Activated naive CD8-positive, alpha-beta T cell treated with anti-CD3 and anti-CD28 coated beads, Interleukin-2, amount 10 ng/mL, durations not matched to agents 7 days and 5 days (primary cell): ENCODE measurements around the gene RASGRP3. TPM values are rescaled to one million over a fixed set of nuclear protein-coding genes. Genes with fewer than 3 reads are reported as not detected.
A peak's percentile ranks its signal among the peaks of the same experiment; 100 is the strongest.

Experiments used
- ATAC-seq: fragments of 150-1000 bp; cut with Tn5 transposase; one replicate; pipeline ENCODE4 v1.10.0; 2021; ENCODE audit warnings: low read depth, moderate library complexity
- POLR2A ChIA-PET: fragments of 350-600 bp; sonication (Branson Sonifier 250); formaldehyde crosslinking; loops from one replicate; lab custom pipeline; 2021; ENCODE audit warnings: antibody characterized with exemption; lab: Charles Lee
- DNase-seq: peaks from one replicate; pipeline ENCODE4 v3.0.0; 2021
- H3K27ac Mint-ChIP-seq: one replicate; pipeline ENCODE4 v1.8.0; 2022; ENCODE audit warnings: mild to moderate bottlenecking, mixed read lengths
- H3K27me3 Mint-ChIP-seq: one replicate; pipeline ENCODE4 v1.8.0; 2022; ENCODE audit warnings: mild to moderate bottlenecking, moderate library complexity, mixed read lengths
- H3K36me3 Mint-ChIP-seq: one replicate; pipeline ENCODE4 v1.8.0; 2021; ENCODE audit warnings: mild to moderate bottlenecking, mixed read lengths
- H3K4me1 Mint-ChIP-seq: one replicate; pipeline ENCODE4 v1.8.0; 2021; ENCODE audit warnings: mixed read lengths
- H3K4me3 Mint-ChIP-seq: one replicate; pipeline ENCODE4 v1.8.0; 2022; ENCODE audit warnings: mild to moderate bottlenecking, moderate library complexity, mixed read lengths
- H3K9me3 Mint-ChIP-seq: one replicate; pipeline ENCODE4 v1.8.0; 2021; ENCODE audit warnings: mixed read lengths
- total RNA-seq, 2 experiments: library from RNA; stranded (reverse); gene quantifications; one replicate each; pipeline ENCODE4 v1.2.3, GENCODE V29; 2021

The RASGRP3 gene
- total RNA-seq, 2 experiments from 2014 or later: 7.5 to 8.0 TPM

DNA sequence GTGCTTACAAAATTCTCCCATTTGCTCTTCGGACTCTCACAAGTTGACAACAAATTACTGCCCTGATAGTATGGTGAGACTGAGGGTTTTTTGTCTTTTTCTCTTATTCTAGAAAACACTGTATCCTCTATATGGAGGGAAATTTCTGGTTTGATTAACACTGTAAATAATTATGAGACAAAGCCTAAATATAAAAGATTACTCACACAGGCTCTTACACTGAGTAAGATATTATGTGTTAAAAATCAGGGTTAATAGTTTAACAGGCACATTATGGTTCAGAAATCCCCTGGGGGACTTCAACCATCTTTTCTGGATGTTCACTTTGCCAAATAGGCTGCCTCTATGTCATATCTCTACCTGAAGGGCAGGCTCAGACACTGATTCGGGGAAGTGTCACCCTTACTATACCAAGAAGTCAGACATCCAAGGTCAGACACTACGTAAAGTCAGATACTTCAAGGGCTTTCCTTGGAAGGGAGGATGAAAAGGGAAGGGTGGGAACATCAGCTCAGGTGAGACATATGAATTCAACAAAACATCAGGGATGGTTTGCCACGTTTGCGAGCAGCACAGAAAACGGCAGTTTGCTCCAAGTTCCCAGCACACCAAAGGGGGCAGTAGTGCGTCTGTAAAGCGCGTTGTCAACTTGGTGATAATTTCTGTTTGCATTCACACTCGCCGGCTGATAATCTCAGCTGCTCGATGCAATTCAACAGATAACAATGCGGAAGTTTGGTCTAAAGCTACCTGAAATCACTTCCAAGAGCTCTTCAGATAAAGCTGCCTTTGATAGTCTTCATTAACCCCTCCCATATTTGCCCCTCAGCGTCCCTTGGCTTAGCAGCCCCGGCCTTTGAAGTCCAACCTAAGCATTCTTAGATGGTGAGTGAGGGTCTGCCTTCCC, 972 bp upstream of the RASGRP3 start:
- peak; percentile 76 for ATAC-seq
- Mint-ChIP-seq H3K27ac (peak overlapping the region; percentile 100), H3K9me3 (no peaks in the 10 kb centered on the region), H3K36me3 (peaks cover 3% of the 10 kb centered on the region), H3K27me3 (peaks cover 3% of the 10 kb centered on the region), H3K4me3 (peak overlapping the region; percentile 94), H3K4me1 (peaks cover 22% of the 10 kb centered on the region)
- no peak for DNase-seq
- POLR2A ChIA-PET: interaction anchor here (0.6 to 2.9 kb wide), 9 partner anchors 12 to 124 kb away, joined by 3 to 34 read pairs (median 5); partner anchors contain the start of gene FAM98A

- no peak for DNase-seq
- H3K4me1 Mint-ChIP-seq: peaks cover 22% of the 10 kb centered on the region
- no peaks in the 10 kb centered on the region for H3K9me3 Mint-ChIP-seq
- peaks cover 6% of the 10 kb centered on the region for H3K36me3 Mint-ChIP-seq
- peaks cover 3% of the 10 kb centered on the region for H3K27me3 Mint-ChIP-seq
- POLR2A ChIA-PET: interaction anchor here (1.1 to 2.9 kb wide), 5 partner anchors 10 to 122 kb away, joined by 3 to 34 read pairs (median 6); partner anchors contain the start of gene FAM98A
- no peak for ATAC-seq
- H3K27ac Mint-ChIP-seq: peak overlapping the region; percentile 100
- H3K4me3 Mint-ChIP-seq: peak overlapping the region; percentile 94
These were observed 343 bp downstream of the RASGRP3 start for GRCh38 chr2:33476793-33477190.

- Mint-ChIP-seq H3K9me3 (no peaks in the 10 kb centered on the region), H3K4me1 (peaks cover 22% of the 10 kb centered on the region), H3K36me3 (peaks cover 9% of the 10 kb centered on the region), H3K4me3 (peak overlapping the region; percentile 94), H3K27me3 (peaks cover 3% of the 10 kb centered on the region), H3K27ac (peak overlapping the region; percentile 100)
- DNase-seq (no peak), ATAC-seq (no peak)
- POLR2A ChIA-PET: interaction anchor here (0.7 to 2.9 kb wide), 4 partner anchors 105 to 946 kb away, joined by 3 to 34 read pairs (median 11); partner anchors contain the start of gene FAM98A
These were observed 1.3 kb downstream of the RASGRP3 start for GRCh38 chr2:33477473-33478468.

GRCh38 chr2:33478968-33479731, 2.7 kb downstream of the RASGRP3 start:
- Mint-ChIP-seq H3K27ac (no peak overlapping the region), H3K4me3 (no peak overlapping the region), H3K9me3 (no peaks in the 10 kb centered on the region), H3K27me3 (no peaks in the 10 kb centered on the region), H3K4me1 (peaks cover 22% of the 10 kb centered on the region), H3K36me3 (peaks cover 17% of the 10 kb centered on the region)
- DNase-seq: no peak
- POLR2A ChIA-PET: interaction anchor here (1.1 kb wide), 1 partner anchor 120 kb away, joined by 4 read pairs; the partner anchor contains the start of gene FAM98A
- ATAC-seq: no peak

GRCh38 chr2:33482518-33482917, 6.1 kb downstream of the RASGRP3 start:
- H3K27ac Mint-ChIP-seq: no peak overlapping the region
- POLR2A ChIA-PET: no interaction called here
- H3K36me3 Mint-ChIP-seq: peaks cover 37% of the 10 kb centered on the region

GRCh38 chr2:33484042-33484621, 7.7 kb downstream of the RASGRP3 start:
- Mint-ChIP-seq H3K27ac (no peak overlapping the region), H3K4me1 (peaks cover 8% of the 10 kb centered on the region), H3K27me3 (no peaks in the 10 kb centered on the region), H3K9me3 (peaks cover 8% of the 10 kb centered on the region), H3K4me3 (no peak overlapping the region), H3K36me3 (peaks cover 40% of the 10 kb centered on the region)
- DNase-seq (no peak), ATAC-seq (no peak)
- POLR2A ChIA-PET: no interaction called here

More at GRCh38 chr2:33482518-33482917, 6.1 kb downstream of the RASGRP3 start:
- Mint-ChIP-seq H3K4me1 (peaks cover 13% of the 10 kb centered on the region), H3K4me3 (no peak overlapping the region), H3K27me3 (no peaks in the 10 kb centered on the region), H3K9me3 (peaks cover 6% of the 10 kb centered on the region)
- no peak for ATAC-seq
- no peak for DNase-seq

DNA sequence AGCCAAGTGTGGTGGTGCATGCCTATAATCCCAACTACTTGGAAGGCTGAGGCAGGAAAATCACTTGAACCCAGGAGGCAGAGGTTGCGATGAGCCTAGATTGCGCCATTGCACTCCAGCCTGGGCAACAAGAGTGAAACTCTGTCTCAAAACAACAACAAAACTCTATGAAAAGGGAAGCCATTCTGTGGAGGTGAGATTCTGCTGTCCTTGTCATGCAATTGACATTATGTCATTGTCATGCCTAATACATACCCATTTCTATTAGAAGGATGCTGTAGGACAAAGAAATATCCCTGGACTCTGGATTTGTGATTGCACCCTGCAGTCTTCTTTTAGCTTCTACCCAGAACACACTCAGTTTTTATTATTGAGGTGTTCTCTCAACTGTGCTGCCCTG, 8.6 kb downstream of the RASGRP3 start:
- Mint-ChIP-seq H3K27ac (no peak overlapping the region), H3K9me3 (peaks cover 8% of the 10 kb centered on the region), H3K36me3 (peaks cover 40% of the 10 kb centered on the region), H3K27me3 (no peaks in the 10 kb centered on the region), H3K4me3 (no peak overlapping the region), H3K4me1 (peaks cover 5% of the 10 kb centered on the region)
- POLR2A ChIA-PET: no interaction called here
- ATAC-seq: no peak
- no peak for DNase-seq

DNA sequence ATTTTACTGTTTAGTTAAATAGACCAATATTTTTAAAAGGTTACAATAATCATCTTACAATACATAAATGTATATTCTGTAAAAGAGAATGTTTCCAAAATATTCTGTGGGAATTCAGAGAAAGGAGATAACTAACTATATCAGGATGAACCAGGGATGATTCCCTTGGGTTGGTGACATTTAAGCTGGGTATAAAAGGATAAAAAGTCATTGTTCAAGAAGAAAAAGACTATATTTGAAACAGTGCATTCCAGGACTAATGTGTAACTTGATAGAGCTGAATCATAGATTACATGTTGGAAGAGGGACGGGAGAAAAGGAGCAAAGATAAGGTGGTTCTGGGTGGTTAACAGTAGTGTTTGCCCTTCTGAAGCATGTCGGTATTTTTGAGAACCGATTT, 10.1 kb downstream of the RASGRP3 start:
- DNase-seq (no peak), ATAC-seq (no peak)
- Mint-ChIP-seq H3K4me3 (no peak overlapping the region), H3K9me3 (peaks cover 8% of the 10 kb centered on the region), H3K27ac (no peak overlapping the region), H3K4me1 (peaks cover 9% of the 10 kb centered on the region), H3K36me3 (peaks cover 44% of the 10 kb centered on the region), H3K27me3 (no peaks in the 10 kb centered on the region)
- POLR2A ChIA-PET: interaction anchor here (1.9 kb wide), 1 partner anchor 11 kb away, joined by 5 read pairs; the partner anchor contains the start of gene RASGRP3

GRCh38 chr2:33488178-33488690, 11.8 kb downstream of the RASGRP3 start:
- H3K4me3 Mint-ChIP-seq: no peak overlapping the region
- no peaks in the 10 kb centered on the region for H3K27me3 Mint-ChIP-seq
- H3K27ac Mint-ChIP-seq: no peak overlapping the region
- peaks cover 11% of the 10 kb centered on the region for H3K9me3 Mint-ChIP-seq
- ATAC-seq (no peak), DNase-seq (no peak)
- peaks cover 44% of the 10 kb centered on the region for H3K36me3 Mint-ChIP-seq
- POLR2A ChIA-PET: no interaction called here
- peaks cover 13% of the 10 kb centered on the region for H3K4me1 Mint-ChIP-seq

- ATAC-seq: no peak
- DNase-seq: no peak
These were observed 12.5 kb downstream of the RASGRP3 start for GRCh38 chr2:33488715-33489540.

GRCh38 chr2:33489835-33490431, 13.5 kb downstream of the RASGRP3 start:
- H3K27ac Mint-ChIP-seq: no peak overlapping the region
- H3K4me3 Mint-ChIP-seq: no peak overlapping the region
- H3K27me3 Mint-ChIP-seq: no peaks in the 10 kb centered on the region
- POLR2A ChIA-PET: no interaction called here
- H3K4me1 Mint-ChIP-seq: peaks cover 19% of the 10 kb centered on the region
- H3K9me3 Mint-ChIP-seq: peaks cover 9% of the 10 kb centered on the region
- no peak for DNase-seq
- no peak for ATAC-seq
- H3K36me3 Mint-ChIP-seq: peaks cover 35% of the 10 kb centered on the region

More at GRCh38 chr2:33488715-33489540, 12.5 kb downstream of the RASGRP3 start:
- Mint-ChIP-seq H3K9me3 (peaks cover 11% of the 10 kb centered on the region), H3K27me3 (no peaks in the 10 kb centered on the region), H3K4me1 (peaks cover 14% of the 10 kb centered on the region), H3K27ac (no peak overlapping the region), H3K36me3 (peaks cover 42% of the 10 kb centered on the region), H3K4me3 (no peak overlapping the region)
- POLR2A ChIA-PET: no interaction called here
